Measurements from ENCODE around the gene NFATC4. TPM values are rescaled to one million over a fixed set of nuclear protein-coding genes. Genes with fewer than 3 reads are reported as not detected.
A peak's percentile ranks its signal among the peaks of the same experiment; 100 is the strongest.

NFATC4 gene
- polyA plus RNA-seq, 1 donor from 2014 or later, result 0.22 TPM

DNA sequence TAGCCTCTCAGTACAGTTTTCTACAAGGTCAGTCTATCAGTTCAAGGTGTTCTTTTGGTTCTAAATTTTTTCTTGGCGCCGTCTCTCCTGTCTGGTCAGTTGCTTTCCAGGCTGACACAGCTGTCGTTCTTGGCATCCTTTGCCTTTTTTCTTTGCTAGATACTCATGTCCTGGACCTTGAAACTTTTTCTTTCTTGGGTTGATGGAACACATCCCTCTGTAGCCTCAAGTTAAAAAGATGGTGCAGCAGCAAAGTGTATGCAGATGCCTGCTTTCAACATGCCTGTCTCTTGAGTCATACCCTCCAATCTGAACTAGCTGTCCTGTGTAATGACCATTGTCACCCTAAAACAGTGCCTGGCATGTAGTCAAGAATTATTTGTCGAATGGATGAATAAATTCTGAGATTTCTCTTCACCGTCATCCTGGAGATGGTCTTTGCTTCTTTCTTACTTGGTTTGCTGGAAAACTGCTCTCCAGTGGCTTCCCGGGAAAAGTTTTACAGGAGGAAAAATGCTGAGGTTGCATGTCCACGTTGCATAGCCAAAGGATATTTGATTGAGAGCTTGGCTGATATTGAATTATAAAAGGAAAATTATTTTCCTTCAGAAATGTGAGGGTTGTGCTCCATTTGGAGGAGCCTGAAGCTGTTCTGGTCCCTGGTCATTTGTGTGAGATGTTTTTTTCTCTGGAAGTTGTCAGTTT is 35.5 kb downstream of the NFATC4 start:
- peaks cover 3% of the 10 kb centered on the region for H3K27me3 ChIP-seq (ENCODE audit: insufficient read depth, low read depth, low read length)
- TF ChIP-seq RAD21 (conservative IDR thresholded peaks at IDR 0.05), result no peak
- no peak for TF ChIP-seq EZH2 (IDR thresholded peaks at IDR 0.05; ENCODE audit: borderline replicate concordance, insufficient read depth, low read length, poor library complexity, severe bottlenecking)
- TF ChIP-seq, protein P1, sequence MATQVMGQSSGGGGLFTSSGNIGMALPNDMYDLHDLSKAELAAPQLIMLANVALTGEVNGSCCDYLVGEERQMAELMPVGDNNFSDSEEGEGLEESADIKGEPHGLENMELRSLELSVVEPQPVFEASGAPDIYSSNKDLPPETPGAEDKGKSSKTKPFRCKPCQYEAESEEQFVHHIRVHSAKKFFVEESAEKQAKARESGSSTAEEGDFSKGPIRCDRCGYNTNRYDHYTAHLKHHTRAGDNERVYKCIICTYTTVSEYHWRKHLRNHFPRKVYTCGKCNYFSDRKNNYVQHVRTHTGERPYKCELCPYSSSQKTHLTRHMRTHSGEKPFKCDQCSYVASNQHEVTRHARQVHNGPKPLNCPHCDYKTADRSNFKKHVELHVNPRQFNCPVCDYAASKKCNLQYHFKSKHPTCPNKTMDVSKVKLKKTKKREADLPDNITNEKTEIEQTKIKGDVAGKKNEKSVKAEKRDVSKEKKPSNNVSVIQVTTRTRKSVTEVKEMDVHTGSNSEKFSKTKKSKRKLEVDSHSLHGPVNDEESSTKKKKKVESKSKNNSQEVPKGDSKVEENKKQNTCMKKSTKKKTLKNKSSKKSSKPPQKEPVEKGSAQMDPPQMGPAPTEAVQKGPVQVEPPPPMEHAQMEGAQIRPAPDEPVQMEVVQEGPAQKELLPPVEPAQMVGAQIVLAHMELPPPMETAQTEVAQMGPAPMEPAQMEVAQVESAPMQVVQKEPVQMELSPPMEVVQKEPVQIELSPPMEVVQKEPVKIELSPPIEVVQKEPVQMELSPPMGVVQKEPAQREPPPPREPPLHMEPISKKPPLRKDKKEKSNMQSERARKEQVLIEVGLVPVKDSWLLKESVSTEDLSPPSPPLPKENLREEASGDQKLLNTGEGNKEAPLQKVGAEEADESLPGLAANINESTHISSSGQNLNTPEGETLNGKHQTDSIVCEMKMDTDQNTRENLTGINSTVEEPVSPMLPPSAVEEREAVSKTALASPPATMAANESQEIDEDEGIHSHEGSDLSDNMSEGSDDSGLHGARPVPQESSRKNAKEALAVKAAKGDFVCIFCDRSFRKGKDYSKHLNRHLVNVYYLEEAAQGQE (IDR thresholded peaks at IDR 0.05; ENCODE audit: borderline replicate concordance), result no peak
- no peak for TF ChIP-seq MXI1 (conservative IDR thresholded peaks at IDR 0.05; ENCODE audit: poor library complexity, severe bottlenecking)
- TF ChIP-seq POLR2AphosphoS5 (IDR thresholded peaks at IDR 0.05), result no peak
- TF ChIP-seq EP300 (conservative IDR thresholded peaks at IDR 0.05; ENCODE audit: poor library complexity, severe bottlenecking), result no peak
- TF ChIP-seq, protein P2, sequence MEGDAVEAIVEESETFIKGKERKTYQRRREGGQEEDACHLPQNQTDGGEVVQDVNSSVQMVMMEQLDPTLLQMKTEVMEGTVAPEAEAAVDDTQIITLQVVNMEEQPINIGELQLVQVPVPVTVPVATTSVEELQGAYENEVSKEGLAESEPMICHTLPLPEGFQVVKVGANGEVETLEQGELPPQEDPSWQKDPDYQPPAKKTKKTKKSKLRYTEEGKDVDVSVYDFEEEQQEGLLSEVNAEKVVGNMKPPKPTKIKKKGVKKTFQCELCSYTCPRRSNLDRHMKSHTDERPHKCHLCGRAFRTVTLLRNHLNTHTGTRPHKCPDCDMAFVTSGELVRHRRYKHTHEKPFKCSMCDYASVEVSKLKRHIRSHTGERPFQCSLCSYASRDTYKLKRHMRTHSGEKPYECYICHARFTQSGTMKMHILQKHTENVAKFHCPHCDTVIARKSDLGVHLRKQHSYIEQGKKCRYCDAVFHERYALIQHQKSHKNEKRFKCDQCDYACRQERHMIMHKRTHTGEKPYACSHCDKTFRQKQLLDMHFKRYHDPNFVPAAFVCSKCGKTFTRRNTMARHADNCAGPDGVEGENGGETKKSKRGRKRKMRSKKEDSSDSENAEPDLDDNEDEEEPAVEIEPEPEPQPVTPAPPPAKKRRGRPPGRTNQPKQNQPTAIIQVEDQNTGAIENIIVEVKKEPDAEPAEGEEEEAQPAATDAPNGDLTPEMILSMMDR (IDR thresholded peaks at IDR 0.05; ENCODE audit: poor library complexity, severe bottlenecking), result no peak
- TF ChIP-seq TAF1 (IDR thresholded peaks at IDR 0.05; ENCODE audit: low read depth), result no peak
- TF ChIP-seq SMC3 (conservative IDR thresholded peaks at IDR 0.05; ENCODE audit: poor library complexity), result no peak
- no peaks in the 10 kb centered on the region for H4K20me1 ChIP-seq (ENCODE audit: insufficient read depth)
- no peak overlapping the region for H3K4me2 ChIP-seq (ENCODE audit: low read length)
- H3K36me3 ChIP-seq (ENCODE audit: insufficient read depth, low read length), result no peaks in the 10 kb centered on the region
- H3K9me3 ChIP-seq (ENCODE audit: low read length), result no peaks in the 10 kb centered on the region
- no peaks in the 10 kb centered on the region for H3K9me2 ChIP-seq (ENCODE audit: insufficient read depth, low read length)
- peaks cover 11% of the 10 kb centered on the region for H3K79me2 ChIP-seq (replicated peaks; ENCODE audit: insufficient read depth, low read length)
- no peak overlapping the region for H2AFZ ChIP-seq (ENCODE audit: low read depth, low read length)
- no peak overlapping the region for H3K27ac ChIP-seq (ENCODE audit: low read length)
- H3F3A ChIP-seq (ENCODE audit: insufficient read depth, low read length, poor library complexity, severe bottlenecking), result no peaks in the 10 kb centered on the region
- H3K9ac ChIP-seq (ENCODE audit: low read length), result no peak overlapping the region
- peak overlapping the region; percentile 10 for H3K4me3 ChIP-seq (ENCODE audit: low read length)

DNA sequence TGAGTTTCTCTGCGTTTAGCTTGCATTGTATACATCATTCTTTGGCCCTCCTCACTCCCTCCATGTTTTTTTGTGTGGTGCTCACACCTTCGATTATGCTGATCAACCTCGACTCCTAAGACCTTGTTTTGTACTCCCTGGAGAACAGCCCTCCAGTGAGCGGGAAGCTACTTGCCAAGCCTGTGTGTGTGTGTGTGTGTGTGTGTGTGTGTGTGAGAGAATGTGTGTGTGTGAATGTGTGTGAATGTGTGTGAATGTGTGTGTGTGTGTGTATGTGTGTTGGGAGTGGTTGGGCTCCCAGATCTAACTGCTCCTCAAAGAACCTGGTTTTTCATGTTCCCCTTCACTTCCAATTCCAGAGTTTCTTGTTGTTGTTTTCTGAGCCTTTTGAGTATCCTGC is 36.8 kb downstream of the NFATC4 start:
- no peak for TF ChIP-seq RAD21 (conservative IDR thresholded peaks at IDR 0.05)
- TF ChIP-seq, protein P2 (IDR thresholded peaks at IDR 0.05; ENCODE audit: poor library complexity, severe bottlenecking), result no peak
- TF ChIP-seq EP300 (conservative IDR thresholded peaks at IDR 0.05; ENCODE audit: poor library complexity, severe bottlenecking), result no peak
- no peak for TF ChIP-seq EZH2 (IDR thresholded peaks at IDR 0.05; ENCODE audit: borderline replicate concordance, insufficient read depth, low read length, poor library complexity, severe bottlenecking)
- no peak for TF ChIP-seq MXI1 (conservative IDR thresholded peaks at IDR 0.05; ENCODE audit: poor library complexity, severe bottlenecking)
- TF ChIP-seq TAF1 (IDR thresholded peaks at IDR 0.05; ENCODE audit: low read depth), result no peak
- no peak for TF ChIP-seq SMC3 (conservative IDR thresholded peaks at IDR 0.05; ENCODE audit: poor library complexity)
- TF ChIP-seq, protein P1 (IDR thresholded peaks at IDR 0.05; ENCODE audit: borderline replicate concordance), result no peak
- no peak for TF ChIP-seq POLR2AphosphoS5 (IDR thresholded peaks at IDR 0.05)
- Histone ChIP-seq H4K20me1 (ENCODE audit: insufficient read depth) (no peaks in the 10 kb centered on the region), H3K4me2 (ENCODE audit: low read length) (no peak overlapping the region)

More for the DNA sequence above, 36.8 kb downstream of the NFATC4 start:
- H3K4me3 ChIP-seq (ENCODE audit: low read length), result no peak overlapping the region
- H3F3A ChIP-seq (ENCODE audit: insufficient read depth, low read length, poor library complexity, severe bottlenecking), result no peaks in the 10 kb centered on the region
- H3K79me2 ChIP-seq (replicated peaks; ENCODE audit: insufficient read depth, low read length), result peaks cover 8% of the 10 kb centered on the region
- no peak overlapping the region for H2AFZ ChIP-seq (ENCODE audit: low read depth, low read length)
- no peaks in the 10 kb centered on the region for H3K36me3 ChIP-seq (ENCODE audit: insufficient read depth, low read length)
- H3K27ac ChIP-seq (ENCODE audit: low read length), result no peak overlapping the region
- no peaks in the 10 kb centered on the region for H3K9me3 ChIP-seq (ENCODE audit: low read length)
- H3K27me3 ChIP-seq (ENCODE audit: insufficient read depth, low read depth, low read length), result no peaks in the 10 kb centered on the region
- H3K9me2 ChIP-seq (ENCODE audit: insufficient read depth, low read length), result no peaks in the 10 kb centered on the region
- H3K9ac ChIP-seq (ENCODE audit: low read length), result no peak overlapping the region

Measured in neural cell (in vitro differentiated cells).